ENCODE results near the gene C2orf49. TPM values are rescaled to one million over a fixed set of nuclear protein-coding genes. Genes with fewer than 3 reads are reported as not detected.

The C2orf49 gene
- total RNA-seq, 4 donors from 2014 or later = 17.1 to 24.0 (median 20.4) TPM

- Histone ChIP-seq H3K4me3 (no peak overlapping the region), H3K27ac (no peak overlapping the region)
- DNase-seq (ENCODE audit: low spot score in 2 of 2) = no peak
Observed at GRCh38 chr2:105385731-105386540, 48.6 kb downstream of the C2orf49 start.

GRCh38 chr2:105387225-105387624 lies 49.9 kb downstream of the C2orf49 start:
- Histone ChIP-seq H3K27ac (peak overlapping the region in 1 of 4 donors; percentile 16), H3K4me1 (peaks cover 0 to 55% (median 4%) of the 10 kb centered on the region in 4 donors)

More at GRCh38 chr2:105385731-105386540, 48.6 kb downstream of the C2orf49 start:
- peaks cover 0 to 13% (median 0%) of the 10 kb centered on the region in 3 donors for H3K36me3 ChIP-seq
- WGBS, 2 donors = 87 to 92% methylated on average over 20 of the region's 20 CpGs
- no peaks in the 10 kb centered on the region for H3K27me3 ChIP-seq
- H3K9me3 ChIP-seq = no peaks in the 10 kb centered on the region
- TF ChIP-seq CTCF (IDR thresholded peaks at IDR 0.05) (no peak), POLR2A (IDR thresholded peaks at IDR 0.05) (no peak), EP300 (IDR thresholded peaks at IDR 0.05) (no peak)
- peaks cover 0 to 49% (median 4%) of the 10 kb centered on the region in 4 donors for H3K4me1 ChIP-seq

GRCh38 chr2:105388971-105389381 lies 51.6 kb downstream of the C2orf49 start:
- Histone ChIP-seq H3K9me3 (no peaks in the 10 kb centered on the region), H3K4me1 (peaks cover 0 to 55% (median 9%) of the 10 kb centered on the region in 4 donors), H3K4me3 (no peak overlapping the region), H3K36me3 (peaks cover 0 to 13% (median 0%) of the 10 kb centered on the region in 3 donors), H3K27ac (peak overlapping the region in 3 of 4 donors; percentile 22 to 70 (median 52)), H3K27me3 (no peaks in the 10 kb centered on the region)
- no peak for DNase-seq (ENCODE audit: low spot score in 2 of 2)
- TF ChIP-seq EP300 (IDR thresholded peaks at IDR 0.05) = peak; percentile 47 to 84
- TF ChIP-seq POLR2A (IDR thresholded peaks at IDR 0.05) = no peak
- WGBS, 2 donors = 13 to 14% methylated on average over 8 of the region's 8 CpGs

More at GRCh38 chr2:105387225-105387624, 49.9 kb downstream of the C2orf49 start:
- DNase-seq (ENCODE audit: low spot score in 2 of 2) = no peak
- peaks cover 0 to 13% (median 0%) of the 10 kb centered on the region in 3 donors for H3K36me3 ChIP-seq
- no peaks in the 10 kb centered on the region for H3K9me3 ChIP-seq
- no peak overlapping the region for H3K4me3 ChIP-seq
- 84 to 92% methylated on average over 4 of the region's 4 CpGs for WGBS, 2 donors
- TF ChIP-seq EP300 (IDR thresholded peaks at IDR 0.05) (no peak), POLR2A (IDR thresholded peaks at IDR 0.05) (no peak), CTCF (IDR thresholded peaks at IDR 0.05) (no peak)
- H3K27me3 ChIP-seq = no peaks in the 10 kb centered on the region

- Histone ChIP-seq H3K27ac (no peak overlapping the region), H3K4me3 (no peak overlapping the region), H3K36me3 (peaks cover 0 to 7% (median 0%) of the 10 kb centered on the region in 3 donors), H3K4me1 (peaks cover 0 to 53% (median 9%) of the 10 kb centered on the region in 4 donors), H3K27me3 (no peaks in the 10 kb centered on the region), H3K9me3 (no peaks in the 10 kb centered on the region)
- no peak for DNase-seq (ENCODE audit: low spot score in 2 of 2)
- TF ChIP-seq POLR2A (IDR thresholded peaks at IDR 0.05) (no peak), EP300 (IDR thresholded peaks at IDR 0.05) (no peak), CTCF (IDR thresholded peaks at IDR 0.05) (no peak)
Observed at GRCh38 chr2:105390454-105390853, 53.1 kb downstream of the C2orf49 start.

- Histone ChIP-seq H3K27me3 (no peaks in the 10 kb centered on the region), H3K9me3 (no peaks in the 10 kb centered on the region), H3K4me1 (peaks cover 0 to 60% (median 9%) of the 10 kb centered on the region in 4 donors), H3K4me3 (no peak overlapping the region), H3K36me3 (peaks cover 0 to 3% (median 0%) of the 10 kb centered on the region in 3 donors), H3K27ac (peak overlapping the region in 2 of 4 donors; percentile 3 to 5)
- DNase-seq (ENCODE audit: low spot score in 2 of 2) = no peak
- TF ChIP-seq POLR2A (IDR thresholded peaks at IDR 0.05) = no peak
- WGBS, 2 donors = 90 to 95% methylated on average over 5 of the region's 5 CpGs
Observed at GRCh38 chr2:105391058-105391627, 53.8 kb downstream of the C2orf49 start.
